LHCN-M2 (cell line): ENCODE data around the gene C1orf159. TPM values are rescaled to one million over a fixed set of nuclear protein-coding genes. Genes with fewer than 3 reads are reported as not detected.

ENCODE experiments used
- DNase-seq: peaks from one replicate; pipeline ENCODE4 v3.0.0-alpha.2; 2012; ENCODE audit warnings: low read depth
- total RNA-seq: library from RNA; depleted of rRNA; stranded (reverse); fragments of >200 nt; gene quantifications from 2 replicates; pipeline ENCODE4 v1.2.3, GENCODE V29; 2014

The C1orf159 gene
- total RNA-seq, 1 experiment from 2014 or later = 18.8 TPM

- DNase-seq = no peak
Observed at GRCh38 chr1:1132042-1132950, 16.4 kb upstream of the C1orf159 start.

GRCh38 chr1:1130206-1131120, 14.6 kb upstream of the C1orf159 start:
- no peak for DNase-seq

GRCh38 chr1:1129381-1129821, 13.5 kb upstream of the C1orf159 start:
- no peak for DNase-seq

GRCh38 chr1:1128454-1129139, 12.7 kb upstream of the C1orf159 start:
- no peak for DNase-seq

GRCh38 chr1:1127551-1128451, 11.9 kb upstream of the C1orf159 start:
- no peak for DNase-seq

- no peak for DNase-seq
Observed at GRCh38 chr1:1125945-1126344, 10.1 kb upstream of the C1orf159 start.

- DNase-seq = no peak
Observed at GRCh38 chr1:1124786-1125642, 9.1 kb upstream of the C1orf159 start.

GRCh38 chr1:1124508-1124785, 8.6 kb upstream of the C1orf159 start:
- DNase-seq = no peak

- DNase-seq = peak; percentile 42
Observed at GRCh38 chr1:1123581-1124507, 8.0 kb upstream of the C1orf159 start.

GRCh38 chr1:1122981-1123480, 7.1 kb upstream of the C1orf159 start:
- no peak for DNase-seq

GRCh38 chr1:1122078-1122811, 6.4 kb upstream of the C1orf159 start:
- DNase-seq = peak; percentile 45

GRCh38 chr1:1121611-1122077, 5.8 kb upstream of the C1orf159 start:
- DNase-seq = peak; percentile 9

- DNase-seq = no peak
Observed at GRCh38 chr1:1120866-1121591, 5.1 kb upstream of the C1orf159 start.

- no peak for DNase-seq
Observed at GRCh38 chr1:1120096-1120495, 4.2 kb upstream of the C1orf159 start.

GRCh38 chr1:1119272-1119890, 3.5 kb upstream of the C1orf159 start:
- DNase-seq = no peak

GRCh38 chr1:1118876-1119220, 3.0 kb upstream of the C1orf159 start:
- DNase-seq = no peak
